Activated CD4-positive, alpha-beta T cell treated with anti-CD3 and anti-CD28 coated beads for 36 hours (primary cell): ENCODE data around the gene CDK6. TPM values are rescaled to one million over a fixed set of nuclear protein-coding genes. Genes with fewer than 3 reads are reported as not detected.

Experiments used
- ATAC-seq: fragments of 200-7000 bp; cut with Tn5 transposase; one replicate; pipeline ENCODE4 v1.10.0; 2021; ENCODE audit warnings: mild to moderate bottlenecking, moderate library complexity
- CTCF ChIA-PET: fragments of 350-600 bp; sonication (Branson Sonifier 250); formaldehyde crosslinking; loops from one replicate; lab custom pipeline; 2021; ENCODE audit warnings: antibody characterized with exemption; lab: Charles Lee
- POLR2A ChIA-PET: fragments of 350-600 bp; sonication (Branson Sonifier 250); formaldehyde crosslinking; loops from one replicate; lab custom pipeline; 2021; ENCODE audit warnings: antibody characterized with exemption, inconsistent platforms; lab: Charles Lee
- DNase-seq: peaks from one replicate; pipeline ENCODE4 v3.0.0-alpha.2; 2020
- H3K27ac Mint-ChIP-seq: one replicate; pipeline ENCODE4 v1.8.0; 2021; ENCODE audit warnings: mixed read lengths
- H3K27me3 Mint-ChIP-seq: one replicate; pipeline ENCODE4 v1.8.0; 2021; ENCODE audit warnings: mixed read lengths
- H3K36me3 Mint-ChIP-seq: one replicate; pipeline ENCODE4 v1.8.0; 2021; ENCODE audit warnings: low read depth, mixed read lengths
- H3K4me1 Mint-ChIP-seq: one replicate; pipeline ENCODE4 v1.8.0; 2021; ENCODE audit warnings: mixed read lengths
- H3K4me3 Mint-ChIP-seq: one replicate; pipeline ENCODE4 v1.8.0; 2021; ENCODE audit warnings: mild to moderate bottlenecking, moderate library complexity, mixed read lengths
- H3K9me3 Mint-ChIP-seq: one replicate; pipeline ENCODE4 v1.8.0; 2021; ENCODE audit warnings: low read depth, mixed read lengths
- intact Hi-C, 2 experiments: fragments of 100-400 bp; cut with DNase I in 1 of 2; cut with micrococcal nuclease in 1 of 2; formaldehyde crosslinking; loops; one replicate each; pipeline versions ENCODE4 v1.14.2 to v1.15.1; 2022 to 2024; cut with DNase I, micrococcal nuclease
- total RNA-seq, 2 experiments: library from RNA; stranded (reverse); gene quantifications; one replicate each; pipeline ENCODE4 v1.2.3, GENCODE V29; 2021

CDK6 gene
- total RNA-seq, 2 experiments from 2014 or later, result 118 to 135 TPM

DNA sequence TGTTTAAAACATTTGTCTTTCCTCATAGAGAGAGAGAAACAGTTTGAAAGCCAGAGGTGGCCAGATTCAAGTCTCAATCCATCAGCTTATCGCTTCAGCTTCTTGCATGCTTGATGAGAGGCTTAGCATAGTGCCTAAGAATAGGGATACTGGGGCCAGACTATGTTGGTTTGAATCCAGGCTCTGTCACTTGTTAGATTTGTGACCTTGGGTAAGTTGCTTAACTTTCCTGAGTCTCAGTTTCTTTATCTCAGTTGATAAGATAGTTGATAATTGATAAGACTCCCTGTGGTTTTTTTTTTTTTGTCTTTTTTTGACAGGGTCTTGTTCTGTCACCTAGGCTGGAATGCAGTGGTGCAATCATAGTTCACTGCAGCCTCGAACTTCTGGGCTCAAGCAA is 12.1 kb upstream of the CDK6 start:
- ChIA-PET CTCF (interaction anchor here (0.6 to 2.0 kb wide), 3 partner anchors 9 to 434 kb away, joined by 3 to 4 read pairs (median 4); no protein-coding TSS in a partner anchor), POLR2A (no interaction called here)
- Mint-ChIP-seq H3K4me3 (no peak overlapping the region), H3K36me3 (no peaks in the 10 kb centered on the region), H3K9me3 (peaks cover 4% of the 10 kb centered on the region), H3K27ac (no peak overlapping the region), H3K4me1 (peaks cover 7% of the 10 kb centered on the region), H3K27me3 (peaks cover 9% of the 10 kb centered on the region)
- DNase-seq (no peak), ATAC-seq (no peak)
- intact Hi-C loops, result no loop called here

- Mint-ChIP-seq H3K36me3 (no peaks in the 10 kb centered on the region), H3K27me3 (peaks cover 13% of the 10 kb centered on the region), H3K4me1 (peaks cover 7% of the 10 kb centered on the region), H3K9me3 (peaks cover 4% of the 10 kb centered on the region), H3K27ac (no peak overlapping the region), H3K4me3 (no peak overlapping the region)
- ChIA-PET POLR2A (no interaction called here), CTCF (no interaction called here)
- peak; percentile 27 for ATAC-seq
- peak; percentile 12 for DNase-seq
- intact Hi-C loops, result no loop called here
These were observed 10.9 kb upstream of the CDK6 start for GRCh38 chr7:92847305-92847704.

GRCh38 chr7:92845736-92846135 is 9.4 kb upstream of the CDK6 start:
- peaks cover 14% of the 10 kb centered on the region for H3K4me1 Mint-ChIP-seq
- ATAC-seq (peak; percentile 30), DNase-seq (no peak)
- H3K27me3 Mint-ChIP-seq, result peaks cover 18% of the 10 kb centered on the region
- intact Hi-C loops, result no loop called here
- ChIA-PET POLR2A (no interaction called here), CTCF (interaction anchor here (1.0 to 1.9 kb wide), 2 partner anchors 10 to 24 kb away, joined by 3 to 8 read pairs; no protein-coding TSS in a partner anchor)
- peaks cover 4% of the 10 kb centered on the region for H3K9me3 Mint-ChIP-seq
- H3K4me3 Mint-ChIP-seq, result no peak overlapping the region
- H3K27ac Mint-ChIP-seq, result no peak overlapping the region
- no peaks in the 10 kb centered on the region for H3K36me3 Mint-ChIP-seq

DNA sequence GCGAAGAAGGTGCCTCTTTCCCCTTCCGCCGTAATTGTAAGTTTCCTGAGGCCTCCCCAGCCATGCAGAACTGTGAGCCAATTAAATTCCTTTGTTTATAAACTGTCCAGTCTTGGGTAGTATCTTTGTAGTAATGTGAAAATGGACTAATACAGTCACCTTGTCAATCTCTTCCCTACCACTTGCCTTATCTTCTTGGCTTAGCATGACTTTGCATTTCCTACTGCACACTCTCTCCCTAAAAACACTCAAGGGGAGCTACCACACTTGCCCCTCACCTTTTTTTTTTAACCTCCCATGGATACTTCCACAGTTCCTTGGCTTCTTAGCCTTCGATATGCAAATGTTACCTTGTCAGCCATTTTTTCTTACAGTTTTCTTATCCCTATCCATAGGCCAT is 7.4 kb upstream of the CDK6 start:
- peaks cover 4% of the 10 kb centered on the region for H3K9me3 Mint-ChIP-seq
- H3K36me3 Mint-ChIP-seq, result no peaks in the 10 kb centered on the region
- peaks cover 10% of the 10 kb centered on the region for H3K4me1 Mint-ChIP-seq
- ChIA-PET POLR2A (no interaction called here), CTCF (interaction anchor here (1.9 kb wide), 1 partner anchor 12 kb away, joined by 8 read pairs; no protein-coding TSS in a partner anchor)
- H3K4me3 Mint-ChIP-seq, result no peak overlapping the region
- intact Hi-C loops, result no loop called here
- ATAC-seq (no peak), DNase-seq (no peak)
- no peak overlapping the region for H3K27ac Mint-ChIP-seq
- H3K27me3 Mint-ChIP-seq, result peaks cover 18% of the 10 kb centered on the region

DNA sequence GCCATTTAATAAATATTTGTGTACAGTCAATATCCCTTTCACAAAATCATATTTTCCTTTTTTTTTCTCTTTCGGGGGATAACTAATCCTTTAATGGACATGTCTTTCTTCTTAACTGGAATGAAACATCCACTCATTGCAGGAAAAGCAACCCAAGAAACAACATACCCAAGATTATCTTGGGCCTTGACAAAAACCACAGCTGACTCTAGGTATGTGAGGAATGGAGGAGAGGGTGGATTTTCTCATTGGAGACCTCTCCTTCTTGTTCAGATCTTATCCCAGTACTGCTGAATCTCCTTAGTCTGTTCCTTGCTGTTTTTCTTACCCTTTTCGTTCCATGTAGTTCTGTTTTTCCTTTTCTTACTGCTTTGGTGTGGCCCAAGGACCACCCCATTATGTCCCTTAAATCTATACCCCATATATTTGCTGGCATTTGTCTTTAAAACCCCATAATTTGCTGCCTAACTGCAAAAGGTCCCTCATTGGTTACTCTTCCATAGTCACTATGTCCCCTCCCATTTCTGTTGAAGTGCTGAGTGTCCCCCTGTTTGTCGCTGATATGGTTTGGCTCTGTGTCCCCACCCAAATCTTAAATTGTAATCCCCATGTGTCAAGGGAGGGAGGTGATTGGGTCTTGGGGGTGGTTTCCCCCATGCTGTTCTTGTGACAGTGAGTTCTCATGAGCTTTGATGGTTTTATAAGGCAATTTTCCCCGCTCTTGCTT is 6.8 kb upstream of the CDK6 start:
- Mint-ChIP-seq H3K27ac (no peak overlapping the region), H3K36me3 (no peaks in the 10 kb centered on the region), H3K4me1 (peaks cover 10% of the 10 kb centered on the region), H3K4me3 (no peak overlapping the region), H3K27me3 (peaks cover 20% of the 10 kb centered on the region), H3K9me3 (peaks cover 4% of the 10 kb centered on the region)
- ChIA-PET CTCF (interaction anchor here (0.8 to 1.1 kb wide), 2 partner anchors 11 to 211 kb away, joined by 3 to 5 read pairs; no protein-coding TSS in a partner anchor), POLR2A (no interaction called here)
- intact Hi-C loops, result no loop called here
- ATAC-seq, result no peak
- no peak for DNase-seq

DNA sequence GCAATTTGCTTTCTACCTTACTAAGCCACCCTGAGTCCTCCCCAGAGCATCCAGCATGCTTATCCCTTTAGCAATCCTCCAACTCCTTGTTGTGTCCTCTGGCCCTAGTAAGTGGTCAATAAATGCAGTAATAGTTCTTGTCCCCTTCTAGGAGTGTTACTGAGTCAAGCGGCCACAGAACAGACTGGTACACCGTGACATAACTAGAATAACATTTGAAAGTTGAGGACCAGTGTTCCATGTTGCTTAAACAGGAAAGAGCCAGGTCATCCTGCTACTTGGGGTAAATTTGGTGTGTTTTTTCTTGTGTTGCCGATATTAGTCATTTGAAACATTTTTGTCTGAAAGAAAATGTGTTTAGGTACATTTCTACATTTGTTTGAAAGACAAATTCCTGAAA is 4.8 kb upstream of the CDK6 start:
- ChIA-PET CTCF (interaction anchor here (0.7 kb wide), 2 partner anchors 9 to 219 kb away, joined by 3 to 5 read pairs; no protein-coding TSS in a partner anchor), POLR2A (no interaction called here)
- Mint-ChIP-seq H3K9me3 (peaks cover 4% of the 10 kb centered on the region), H3K36me3 (no peaks in the 10 kb centered on the region), H3K4me3 (no peak overlapping the region), H3K27ac (no peak overlapping the region), H3K27me3 (peaks cover 20% of the 10 kb centered on the region), H3K4me1 (peaks cover 13% of the 10 kb centered on the region)
- ATAC-seq (no peak), DNase-seq (no peak)
- intact Hi-C loops, result loop anchor here in 1 of 2 experiments (2.0 kb wide), 1 partner anchor 14 kb away; no protein-coding TSS in a partner anchor

DNA sequence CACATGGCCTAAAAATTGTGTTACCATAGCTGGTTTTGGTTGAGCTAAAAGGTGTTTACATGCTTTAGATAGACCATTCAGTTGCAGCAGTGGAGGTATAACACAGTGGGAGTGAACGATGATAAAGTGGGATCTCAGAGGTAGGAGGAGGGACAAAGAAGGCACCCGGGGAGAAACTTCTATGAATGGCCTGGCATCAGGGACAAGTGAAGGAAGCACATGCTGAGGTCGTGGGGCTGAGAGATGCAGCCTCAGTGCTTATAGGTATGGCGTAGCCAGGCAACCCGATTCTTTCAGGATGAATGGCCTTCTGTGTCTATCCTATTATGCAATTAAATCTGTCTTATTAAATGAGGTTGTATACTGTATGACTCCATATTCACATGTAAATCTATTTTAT is 3.9 kb upstream of the CDK6 start:
- peaks cover 13% of the 10 kb centered on the region for H3K4me1 Mint-ChIP-seq
- peaks cover 4% of the 10 kb centered on the region for H3K9me3 Mint-ChIP-seq
- ATAC-seq (no peak), DNase-seq (peak; percentile 29)
- peaks cover 6% of the 10 kb centered on the region for H3K36me3 Mint-ChIP-seq
- intact Hi-C loops, result loop anchor here in 1 of 2 experiments (2.0 kb wide), 1 partner anchor 14 kb away; no protein-coding TSS in a partner anchor
- POLR2A ChIA-PET, result no interaction called here
- no peak overlapping the region for H3K4me3 Mint-ChIP-seq
- CTCF ChIA-PET, result interaction anchor here (0.7 to 1.2 kb wide), 3 partner anchors 8 to 218 kb away, joined by 3 to 5 read pairs (median 4); no protein-coding TSS in a partner anchor
- no peak overlapping the region for H3K27ac Mint-ChIP-seq
- H3K27me3 Mint-ChIP-seq, result peaks cover 20% of the 10 kb centered on the region

DNA sequence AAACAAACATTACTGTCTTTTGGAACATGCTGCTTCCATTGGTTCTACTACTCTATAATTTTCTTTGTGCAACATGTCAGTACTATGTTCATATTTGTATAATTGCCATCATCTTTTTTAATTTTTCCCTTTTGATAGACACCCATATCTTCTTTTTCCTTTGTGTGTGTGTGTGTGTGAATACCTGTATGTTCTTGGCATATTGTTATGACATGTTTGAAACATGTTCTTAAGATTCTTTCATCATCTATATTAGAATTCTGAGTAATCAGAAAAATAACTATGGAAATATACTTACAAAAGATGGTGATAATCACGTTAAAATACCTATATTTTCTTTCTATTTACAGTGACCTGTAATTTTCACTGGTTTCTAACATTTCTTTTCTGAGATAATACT is 3.5 kb upstream of the CDK6 start:
- ChIA-PET CTCF (interaction anchor here (0.9 to 1.2 kb wide), 2 partner anchors 9 to 61 kb away, joined by 3 to 4 read pairs; no protein-coding TSS in a partner anchor), POLR2A (no interaction called here)
- H3K4me3 Mint-ChIP-seq, result no peak overlapping the region
- peaks cover 20% of the 10 kb centered on the region for H3K27me3 Mint-ChIP-seq
- peaks cover 4% of the 10 kb centered on the region for H3K9me3 Mint-ChIP-seq
- peaks cover 13% of the 10 kb centered on the region for H3K4me1 Mint-ChIP-seq
- intact Hi-C loops, result loop anchor here (2.0 to 10.0 kb wide), 5 partner anchors 15 to 1815 kb away; partner anchors contain the start of genes HEPACAM2 (in 1 of the 2), SGCE (in 1 of the 2) and VPS50 (in 1 of the 2)
- no peak overlapping the region for H3K27ac Mint-ChIP-seq
- H3K36me3 Mint-ChIP-seq, result peaks cover 6% of the 10 kb centered on the region
- DNase-seq (no peak), ATAC-seq (no peak)

GRCh38 chr7:92838934-92839333 is 2.6 kb upstream of the CDK6 start:
- POLR2A ChIA-PET, result no interaction called here
- no peak for DNase-seq
- H3K27ac Mint-ChIP-seq, result no peak overlapping the region

DNA sequence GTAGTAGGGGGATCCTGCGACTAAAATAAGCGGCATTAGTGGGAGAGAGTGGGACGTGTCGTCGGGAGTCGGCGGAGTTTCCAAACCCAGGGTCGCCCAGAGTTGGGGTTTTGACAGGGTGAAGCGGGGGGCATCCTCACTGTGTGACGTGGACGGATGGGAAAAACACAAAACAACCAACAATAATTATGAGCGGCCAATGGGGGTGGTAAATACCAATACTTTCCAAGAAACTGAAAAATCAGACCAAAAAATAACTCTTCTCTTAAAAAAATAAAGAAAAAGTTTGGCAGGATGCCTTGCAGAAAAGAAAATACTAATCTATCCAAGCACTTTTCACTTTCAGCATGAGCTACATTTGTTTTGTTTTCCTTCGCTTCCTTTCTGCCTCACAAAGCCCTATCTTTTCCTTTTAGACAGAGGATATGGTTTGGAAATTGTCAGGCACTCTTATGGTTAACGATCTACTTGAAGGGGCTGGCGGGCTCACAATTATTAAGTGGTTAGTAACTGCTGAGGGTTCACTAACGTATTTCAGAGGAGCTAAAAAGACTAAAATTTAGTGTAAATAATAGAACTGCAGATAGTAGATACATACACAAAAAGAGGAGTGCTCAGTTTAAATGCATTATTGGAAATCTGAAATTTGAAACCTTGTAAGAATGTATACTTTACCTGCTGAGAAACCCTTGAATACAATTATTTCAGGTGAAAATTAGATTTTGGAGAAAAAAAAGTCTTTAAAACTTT is 802 bp upstream of the CDK6 start:
- ChIA-PET POLR2A (interaction anchor here (1.1 to 1.6 kb wide), 2 partner anchors 67 kb away, joined by 4 to 9 read pairs; no protein-coding TSS in a partner anchor), CTCF (interaction anchor here (1.0 to 2.3 kb wide), 5 partner anchors 13 to 216 kb away, joined by 3 to 9 read pairs (median 3); no protein-coding TSS in a partner anchor)
- H3K4me1 Mint-ChIP-seq, result peaks cover 14% of the 10 kb centered on the region
- no peaks in the 10 kb centered on the region for H3K9me3 Mint-ChIP-seq
- peak overlapping the region; percentile 96 for H3K4me3 Mint-ChIP-seq
- peak overlapping the region; percentile 92 for H3K27ac Mint-ChIP-seq
- no peak for DNase-seq
- intact Hi-C loops, result loop anchor here (5.0 to 10.0 kb wide), 4 partner anchors 120 to 1818 kb away; partner anchors contain the start of genes HEPACAM2 (in 1 of the 2), SGCE (in 1 of the 2) and VPS50 (in 1 of the 2)
- ATAC-seq, result no peak
- H3K36me3 Mint-ChIP-seq, result peaks cover 24% of the 10 kb centered on the region
- peaks cover 16% of the 10 kb centered on the region for H3K27me3 Mint-ChIP-seq

More at GRCh38 chr7:92838934-92839333, 2.6 kb upstream of the CDK6 start:
- ATAC-seq, result no peak
- H3K9me3 Mint-ChIP-seq, result peaks cover 4% of the 10 kb centered on the region
- intact Hi-C loops, result loop anchor here (5.0 to 10.0 kb wide), 4 partner anchors 118 to 1816 kb away; partner anchors contain the start of genes HEPACAM2 (in 1 of the 2), SGCE (in 1 of the 2) and VPS50 (in 1 of the 2)
- H3K4me1 Mint-ChIP-seq, result peaks cover 13% of the 10 kb centered on the region
- H3K36me3 Mint-ChIP-seq, result peaks cover 9% of the 10 kb centered on the region
- CTCF ChIA-PET, result interaction anchor here (0.9 to 1.2 kb wide), 3 partner anchors 10 to 62 kb away, joined by 3 to 4 read pairs (median 4); no protein-coding TSS in a partner anchor
- H3K27me3 Mint-ChIP-seq, result peaks cover 20% of the 10 kb centered on the region
- H3K4me3 Mint-ChIP-seq, result no peak overlapping the region
